Measurements from ENCODE around the gene CREBBP.

Gene CREBBP

DNA sequence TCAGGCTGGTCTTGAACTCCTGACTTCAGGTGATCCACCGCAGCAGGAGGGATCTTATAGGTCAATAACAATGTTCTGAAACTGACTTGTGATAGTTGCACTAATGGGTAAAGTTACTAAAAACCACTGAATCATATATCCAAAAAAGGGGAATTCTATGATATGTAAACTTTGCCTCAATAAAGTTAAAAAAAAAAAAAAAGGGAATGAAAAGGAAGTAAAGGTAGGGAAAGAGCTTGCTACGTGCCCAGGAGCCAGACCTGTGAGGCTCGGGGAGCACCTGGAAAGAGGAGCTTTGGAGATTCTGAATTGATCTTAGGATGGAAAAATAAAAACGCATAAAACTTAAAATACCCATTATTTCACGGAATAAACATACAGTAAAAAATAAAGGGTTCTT, 142.4 kb downstream of the CREBBP start:
- no peak overlapping the region for H3K4me3 ChIP-seq (ENCODE audit: low read depth, low read length)

DNA sequence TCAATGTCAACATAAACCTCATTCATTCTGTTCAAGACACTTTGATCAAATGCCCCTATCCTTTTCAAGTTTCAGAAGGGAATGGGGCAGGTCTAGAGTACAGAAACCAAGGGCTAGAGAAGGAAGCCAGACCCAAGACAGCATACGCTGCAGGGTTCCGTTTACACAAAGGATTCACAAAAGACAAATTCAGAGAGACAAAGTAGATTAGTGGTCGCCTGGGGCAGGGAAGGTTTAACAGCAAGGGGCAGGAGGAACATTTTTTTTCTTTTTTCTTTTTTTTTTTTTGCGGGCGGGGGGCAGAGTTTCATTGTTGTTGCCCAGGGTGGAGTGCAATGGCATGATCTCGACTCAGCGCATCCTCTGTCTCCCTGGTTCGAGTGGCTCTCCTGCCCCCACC, 143.3 kb downstream of the CREBBP start:
- H3K4me3 ChIP-seq (ENCODE audit: low read depth, low read length): no peak overlapping the region

DNA sequence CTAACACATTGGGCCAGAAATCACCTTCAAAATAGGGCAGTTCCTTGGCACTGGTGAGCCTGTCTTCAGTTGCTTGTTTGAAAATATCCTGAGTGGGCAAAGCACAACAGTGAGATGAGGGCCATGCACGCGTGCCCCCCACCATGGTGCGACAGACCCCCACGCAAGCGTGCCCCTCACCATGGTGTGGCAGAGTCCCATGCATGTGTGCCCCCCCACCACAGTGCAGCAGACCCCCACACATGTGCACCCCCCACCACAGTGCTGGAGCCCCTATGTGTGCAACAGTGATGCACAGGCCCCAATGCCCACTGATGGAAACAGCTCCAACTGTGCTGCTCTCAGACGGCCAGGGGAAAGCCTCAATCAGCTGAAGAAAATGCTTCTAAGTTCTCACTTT, 144.4 kb downstream of the CREBBP start:
- H3K4me3 ChIP-seq (ENCODE audit: low read depth, low read length): no peak overlapping the region

DNA sequence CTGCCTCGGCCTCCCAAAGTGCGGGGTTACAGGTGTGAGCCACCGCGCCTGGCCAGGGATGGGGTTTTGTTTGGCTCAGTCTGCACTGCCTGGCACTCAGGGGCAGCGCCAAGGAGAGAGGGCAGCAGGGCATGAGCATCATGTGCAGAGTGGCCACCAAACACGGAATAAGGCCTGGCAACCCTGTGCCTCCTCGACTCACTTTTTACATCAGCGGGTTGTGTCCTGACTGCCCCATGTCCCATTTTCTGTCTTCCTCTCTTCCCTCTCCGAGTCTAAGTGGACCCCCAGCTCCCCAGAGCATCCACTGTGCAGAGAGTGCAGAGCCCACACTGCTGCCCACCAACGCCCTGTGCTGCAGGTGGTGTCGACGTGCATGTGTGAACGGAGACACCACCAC, 145.0 kb downstream of the CREBBP start:
- H3K4me3 ChIP-seq (ENCODE audit: low read depth, low read length): no peak overlapping the region

DNA sequence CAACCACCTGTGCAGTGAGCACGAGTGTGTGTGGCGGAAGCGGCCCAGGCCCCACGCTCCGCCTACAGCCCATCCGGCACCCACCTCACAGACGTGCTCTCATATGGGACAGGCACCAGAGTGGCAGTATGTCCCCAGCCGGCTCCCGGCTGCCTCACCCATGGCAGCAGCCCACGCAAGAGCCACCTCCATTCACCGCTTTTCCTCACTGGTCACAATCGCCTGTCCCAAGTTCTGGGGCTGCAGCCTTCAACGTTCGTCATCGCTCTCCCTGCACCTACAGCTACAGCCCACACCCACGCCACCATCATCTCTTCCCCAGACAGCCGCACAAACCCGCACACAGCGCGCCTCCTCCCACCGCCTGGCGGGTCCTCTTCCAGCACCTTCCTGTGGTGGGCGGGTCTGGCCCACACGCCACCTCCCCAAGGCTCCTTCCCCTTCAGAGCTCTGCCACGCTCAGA, 145.7 kb downstream of the CREBBP start:
- no peak overlapping the region for H3K4me3 ChIP-seq (ENCODE audit: low read depth, low read length)

DNA sequence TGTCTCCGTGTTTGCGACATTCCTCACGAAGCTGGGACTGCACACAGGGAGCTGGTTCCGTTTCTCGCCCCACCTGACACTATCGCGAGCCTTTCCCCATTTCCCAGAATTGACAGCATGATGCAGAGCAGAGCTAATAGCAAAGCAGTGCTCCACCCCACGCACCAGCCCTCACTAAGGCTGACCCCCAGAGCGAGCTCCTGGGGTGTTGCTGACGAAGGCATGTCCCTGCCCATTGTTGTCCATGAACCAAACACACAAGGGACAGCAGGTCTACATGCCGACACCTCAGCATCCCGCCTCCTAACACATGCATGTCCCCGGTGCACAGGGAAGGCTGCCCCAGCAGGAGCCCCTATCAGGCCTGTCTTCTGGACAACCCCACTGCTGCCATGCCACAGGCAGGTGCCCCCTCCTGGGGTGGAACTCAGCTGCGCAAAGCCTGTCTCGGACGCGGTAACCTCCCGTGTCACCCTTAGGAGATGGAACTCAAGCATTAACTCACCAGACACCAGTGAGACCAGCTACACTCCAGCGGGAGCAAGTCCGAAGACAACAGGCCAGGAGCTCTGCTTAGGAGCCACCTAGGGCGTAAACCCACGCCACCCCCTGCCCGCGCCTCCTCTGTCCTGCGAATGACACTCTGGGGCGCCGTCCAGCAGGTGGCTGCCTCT, 146.3 kb downstream of the CREBBP start:
- no peak overlapping the region for H3K4me3 ChIP-seq (ENCODE audit: low read depth, low read length)

DNA sequence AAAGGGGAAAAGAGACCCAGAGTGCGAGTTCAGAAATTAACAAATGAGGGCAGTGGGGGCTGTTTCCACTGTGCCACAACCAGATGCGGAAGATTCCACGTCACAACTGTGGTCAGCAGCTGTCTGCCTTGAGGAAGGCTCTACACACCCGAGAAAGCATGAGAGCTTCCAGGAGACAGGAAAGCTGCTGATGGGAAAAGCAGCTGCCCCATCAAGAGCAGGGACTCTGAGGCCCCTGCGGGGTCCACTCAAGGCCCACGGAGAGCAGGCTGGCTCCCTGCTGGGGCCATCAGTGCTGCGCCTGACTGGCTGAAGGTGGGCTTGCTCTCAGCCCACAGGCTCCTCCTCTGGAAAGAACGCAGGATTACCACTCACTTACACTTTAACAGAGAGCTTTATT, 148.3 kb downstream of the CREBBP start:
- no peak overlapping the region for H3K4me3 ChIP-seq (ENCODE audit: low read depth, low read length)

DNA sequence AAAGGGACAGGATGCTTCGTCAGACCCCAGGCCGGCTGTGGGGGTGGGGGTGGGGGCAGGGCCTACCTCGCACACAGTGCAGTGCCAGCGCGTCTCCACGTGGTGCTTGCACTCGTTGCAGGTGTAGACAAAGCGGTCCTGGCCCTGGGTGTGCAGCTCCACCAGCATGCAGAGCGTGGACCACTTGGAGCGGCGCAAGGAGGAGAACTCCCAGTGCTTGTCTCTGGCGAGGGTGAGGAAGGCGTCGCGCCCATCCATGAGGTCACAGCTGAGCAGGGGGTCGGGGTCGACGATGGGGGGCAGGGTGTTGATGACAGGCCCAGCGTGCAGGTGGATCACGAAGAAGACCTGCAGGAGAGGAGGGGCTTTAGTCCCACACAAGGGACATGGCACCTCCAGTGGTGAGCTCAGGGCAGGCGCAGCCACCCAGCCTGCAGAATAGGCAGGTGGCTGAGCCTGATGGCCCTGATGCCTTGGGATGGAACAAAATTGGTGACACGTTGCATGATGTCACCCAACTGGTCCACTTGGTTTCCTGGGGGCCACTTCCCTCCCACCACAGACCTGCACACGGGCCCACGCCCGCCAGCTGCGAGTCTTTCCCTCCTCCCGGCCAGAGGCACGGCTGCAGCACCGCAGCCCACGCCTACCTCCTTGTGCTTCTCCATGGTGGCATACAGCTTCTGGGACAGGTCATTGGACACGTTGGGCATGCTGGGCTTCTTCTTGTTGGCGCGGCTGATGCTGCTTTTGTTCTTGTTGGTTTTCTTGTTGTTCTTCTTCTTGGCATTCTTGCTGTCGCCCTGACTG, 149.2 kb downstream of the CREBBP start:
- H3K4me3 ChIP-seq (ENCODE audit: low read depth, low read length): no peak overlapping the region

DNA sequence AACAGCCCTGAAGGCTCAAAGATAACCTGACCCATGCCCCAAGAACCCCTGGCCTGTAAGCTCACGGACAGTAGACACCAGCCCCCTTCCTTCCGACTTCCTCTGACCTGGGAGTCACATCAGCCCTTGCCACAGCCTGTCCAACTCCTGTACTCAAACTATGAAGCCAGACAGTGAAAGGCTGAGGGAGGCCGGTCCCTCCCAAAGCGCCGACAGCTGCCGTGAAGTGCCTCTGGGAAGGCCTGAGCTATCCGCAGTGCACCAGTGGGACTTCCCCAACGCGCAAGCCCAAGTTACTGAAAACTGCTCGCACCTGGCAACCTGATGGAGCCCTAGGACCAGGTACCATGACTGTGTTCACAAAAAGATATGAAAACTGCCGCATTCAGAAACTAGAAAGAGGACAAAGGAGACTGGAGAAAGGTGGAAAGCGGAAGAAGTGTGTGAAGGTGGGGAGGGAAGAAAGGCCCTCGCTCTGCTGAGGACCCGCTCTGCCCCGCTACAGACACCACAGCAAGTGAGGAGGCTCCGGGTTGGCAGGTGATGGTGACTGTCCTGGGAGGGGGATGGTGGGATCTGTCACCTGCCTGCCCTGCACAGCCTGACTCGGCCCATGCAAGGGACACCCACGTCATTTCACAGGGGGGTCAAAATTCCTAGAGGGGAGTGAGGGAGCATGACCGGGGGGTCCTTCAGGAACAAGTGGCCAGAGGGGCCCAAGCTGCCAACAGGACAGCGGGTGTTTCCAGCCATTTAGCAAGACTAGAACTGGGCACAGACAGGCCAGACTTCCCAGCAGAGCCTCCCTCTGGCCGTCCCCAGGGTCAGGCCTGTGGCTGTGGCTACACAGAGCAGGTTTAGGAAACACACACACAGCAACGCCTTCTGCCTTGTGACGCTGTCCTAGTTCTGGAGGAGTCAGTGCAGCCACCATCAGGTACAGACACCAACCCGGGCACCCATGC, 150.1 kb downstream of the CREBBP start:
- no peak overlapping the region for H3K4me3 ChIP-seq (ENCODE audit: low read depth, low read length)

DNA sequence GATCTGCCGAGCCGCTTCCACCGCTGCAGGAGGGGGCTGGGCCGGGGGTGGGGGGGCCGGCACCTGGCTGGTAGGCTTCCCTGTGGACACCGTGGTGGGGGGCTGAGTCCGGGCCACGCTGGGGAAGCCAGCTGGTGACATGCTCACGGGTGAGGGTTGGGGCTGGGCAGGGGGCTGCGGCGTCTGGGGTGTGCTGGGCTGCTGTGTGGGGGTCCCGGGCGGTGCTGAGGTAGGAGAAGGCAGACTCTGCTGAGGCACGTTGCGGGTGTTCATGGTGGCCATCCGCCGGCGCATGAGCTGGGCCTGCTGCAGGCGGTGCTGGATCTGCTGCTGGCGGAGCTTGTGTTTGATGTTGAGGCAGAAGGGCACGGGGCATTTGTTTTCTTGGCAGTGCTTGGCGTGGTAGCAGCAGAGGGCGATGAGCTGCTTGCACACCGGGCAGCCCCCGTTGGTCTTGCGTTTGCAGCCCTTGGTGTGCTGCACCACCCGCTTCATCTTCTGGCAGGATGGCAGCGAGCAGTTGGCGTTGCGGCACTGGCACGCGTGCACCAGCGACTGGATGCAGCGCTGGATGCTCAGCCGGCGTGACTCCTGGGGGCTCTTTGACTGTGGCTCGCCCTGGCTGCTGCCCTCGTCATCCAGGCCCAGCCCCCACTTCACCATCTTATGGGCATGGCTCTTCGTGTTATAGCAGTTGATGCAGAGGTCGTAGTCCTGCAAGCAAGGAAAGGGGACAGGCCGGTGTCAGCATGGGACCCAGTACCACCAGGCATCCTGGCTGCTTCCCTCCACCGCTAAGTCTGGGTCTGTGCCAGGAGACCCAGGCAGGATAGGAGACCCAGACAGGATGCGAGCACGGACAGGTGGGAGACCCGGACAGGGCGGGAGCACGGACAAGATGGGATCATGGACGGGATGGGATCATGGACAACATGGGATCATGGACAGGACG, 151.1 kb downstream of the CREBBP start:
- no peak overlapping the region for H3K4me3 ChIP-seq (ENCODE audit: low read depth, low read length)

DNA sequence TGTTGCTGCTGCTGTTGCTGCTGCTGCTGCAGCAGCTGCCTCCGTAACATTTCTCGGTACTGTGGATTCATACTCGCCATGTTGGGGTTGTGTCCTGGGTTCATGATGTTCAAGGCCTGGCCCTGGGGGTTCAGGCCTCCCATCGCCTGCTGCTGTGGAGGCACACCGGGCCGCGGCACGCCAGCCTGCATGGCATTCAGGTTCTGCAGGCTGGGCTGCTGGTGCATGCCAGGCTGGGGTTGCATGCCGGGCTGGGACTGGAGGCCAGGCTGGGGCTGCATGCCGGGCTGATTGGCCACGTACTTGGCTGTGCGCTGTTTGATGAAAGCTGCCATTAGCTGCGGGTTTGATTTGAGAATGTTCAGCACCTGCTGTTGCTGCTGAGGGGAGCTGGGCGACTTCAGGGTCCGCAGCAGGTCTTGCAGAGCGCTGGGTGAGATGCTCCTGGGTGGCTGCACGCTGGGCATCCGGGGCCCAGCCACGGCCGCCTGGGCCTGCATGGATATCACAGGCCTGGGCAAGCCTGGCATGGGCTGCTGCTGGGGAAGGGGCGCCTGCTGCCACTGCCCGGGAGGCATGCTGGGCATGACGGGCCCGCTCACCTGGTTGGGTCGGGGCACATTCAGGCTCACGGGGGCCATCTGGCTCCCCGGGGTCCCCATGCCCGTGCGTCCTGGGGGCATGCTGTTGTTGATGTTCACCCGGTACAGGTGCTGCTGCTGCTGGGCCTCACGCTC, 151.9 kb downstream of the CREBBP start:
- H3K4me3 ChIP-seq (ENCODE audit: low read depth, low read length): no peak overlapping the region

DNA sequence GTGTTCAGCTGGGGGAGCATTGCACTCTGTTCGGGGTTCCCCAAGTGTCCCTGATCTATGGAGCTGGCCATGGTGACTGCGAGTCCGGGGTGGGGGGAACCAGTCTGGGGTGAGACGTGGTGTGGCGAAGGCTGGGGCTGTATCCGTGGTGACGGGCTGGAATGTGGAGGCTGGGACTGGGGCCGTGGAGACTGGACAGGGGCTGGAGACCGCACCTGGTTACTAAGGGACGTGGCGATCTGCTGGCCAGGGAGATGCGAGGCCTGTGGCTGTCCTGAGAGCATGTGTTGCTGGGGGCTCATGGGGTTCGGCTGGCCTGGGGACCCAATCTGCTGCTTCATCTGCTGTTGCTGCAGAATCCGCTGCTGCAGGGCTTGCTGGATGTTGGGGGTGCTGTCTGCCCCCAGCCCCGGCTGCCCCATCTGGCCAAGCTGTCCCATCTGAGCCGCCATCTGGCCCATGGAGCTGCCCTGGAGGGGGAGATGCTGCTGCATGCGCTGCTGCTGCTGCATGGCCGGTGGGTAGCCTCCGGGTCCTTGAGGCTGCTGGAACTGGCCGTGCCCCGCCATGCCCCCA, 152.6 kb downstream of the CREBBP start:
- no peak overlapping the region for H3K4me3 ChIP-seq (ENCODE audit: low read depth, low read length)

DNA sequence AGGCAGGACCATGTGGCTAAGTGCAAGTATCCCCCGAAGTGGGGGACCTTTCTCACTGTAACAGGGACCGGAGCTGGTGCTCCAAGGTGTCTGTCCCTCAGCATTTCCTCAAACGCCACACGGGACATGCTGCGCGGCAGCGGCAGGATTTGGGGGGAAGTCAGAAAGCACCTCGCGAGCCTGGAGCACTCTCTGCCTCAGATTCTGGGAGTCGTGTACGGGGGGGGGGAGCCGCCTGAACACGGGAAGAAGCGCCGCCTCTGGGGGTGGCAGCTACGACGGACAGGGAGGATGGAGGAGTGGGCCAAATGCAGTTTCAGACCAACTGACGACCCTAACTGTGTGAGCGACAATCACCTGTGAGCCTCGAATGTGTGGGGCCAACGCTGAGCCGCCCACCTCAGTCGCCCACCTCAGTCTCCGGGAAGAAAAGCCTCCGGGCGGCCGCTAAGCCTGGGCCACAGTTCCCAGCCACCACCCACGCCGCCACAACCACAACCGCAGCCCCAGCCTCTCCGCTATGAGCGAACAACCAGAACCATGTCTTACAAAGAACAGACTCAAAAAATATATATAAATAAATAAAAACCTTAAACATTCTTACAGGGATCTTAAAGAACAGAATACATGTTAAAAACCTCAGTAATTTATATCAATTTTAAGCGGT, 154.4 kb downstream of the CREBBP start:
- H3K4me3 ChIP-seq (ENCODE audit: low read depth, low read length): no peak overlapping the region

DNA sequence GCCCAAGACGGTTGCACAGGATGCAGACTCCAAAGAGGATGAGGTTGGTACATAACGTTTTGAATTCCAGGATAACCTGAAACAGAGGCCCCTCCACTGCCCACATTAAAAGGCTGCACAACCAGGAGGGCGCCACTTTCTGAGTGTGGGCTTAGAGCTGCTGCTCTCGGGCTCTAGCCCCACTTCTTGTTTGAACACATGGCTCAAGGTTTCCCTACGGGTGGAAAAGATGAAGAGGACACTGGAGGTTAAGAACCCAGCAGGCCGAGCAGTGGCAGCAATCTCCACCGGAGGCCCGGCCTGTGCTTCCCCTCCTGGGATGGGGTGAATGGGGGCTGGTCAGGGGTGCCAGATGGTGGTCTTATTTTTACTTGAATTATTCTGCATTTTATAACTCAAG, 155.2 kb downstream of the CREBBP start:
- no peak overlapping the region for H3K4me3 ChIP-seq (ENCODE audit: low read depth, low read length)

DNA sequence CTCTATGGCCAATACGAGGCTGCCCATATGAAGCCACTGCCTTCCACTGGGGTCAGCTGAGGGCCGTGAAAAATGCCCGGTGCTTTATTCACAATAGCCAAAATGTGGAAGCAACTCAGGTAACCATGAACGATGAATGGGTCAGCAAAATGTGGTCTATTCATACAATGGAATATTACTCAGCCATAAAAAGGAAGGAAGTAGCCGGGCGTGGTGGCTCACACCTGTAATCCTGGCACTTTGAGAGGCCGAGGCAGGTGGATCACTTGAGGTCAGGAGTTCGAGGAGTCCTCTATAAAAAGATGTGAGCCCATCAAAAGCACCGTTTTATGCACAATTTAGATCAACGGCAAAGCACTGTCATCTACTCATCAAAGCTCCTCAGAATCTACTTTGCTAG, 158.0 kb downstream of the CREBBP start:
- H3K4me3 ChIP-seq (ENCODE audit: low read depth, low read length): no peak overlapping the region

DNA sequence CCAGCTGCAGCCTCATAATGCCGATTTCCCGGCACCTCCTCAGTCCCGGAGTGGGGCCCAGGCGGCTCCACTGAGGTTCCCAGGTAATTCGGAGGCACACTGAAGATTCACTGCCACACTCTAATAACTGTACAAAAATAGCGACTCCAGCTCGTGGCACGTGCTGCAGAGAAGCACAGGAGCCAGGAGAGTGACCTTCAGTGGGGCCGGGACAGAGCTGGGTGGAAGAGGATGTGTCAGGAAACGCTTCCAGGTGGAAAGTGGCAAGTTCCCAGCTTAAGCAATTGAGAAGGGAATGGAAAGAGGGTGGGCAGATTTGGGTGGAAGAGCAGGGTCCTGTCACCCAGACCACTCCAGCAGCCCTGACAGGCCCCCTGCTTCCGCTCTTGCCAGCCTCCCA, 160.1 kb downstream of the CREBBP start:
- no peak overlapping the region for H3K4me3 ChIP-seq (ENCODE audit: low read depth, low read length)

DNA sequence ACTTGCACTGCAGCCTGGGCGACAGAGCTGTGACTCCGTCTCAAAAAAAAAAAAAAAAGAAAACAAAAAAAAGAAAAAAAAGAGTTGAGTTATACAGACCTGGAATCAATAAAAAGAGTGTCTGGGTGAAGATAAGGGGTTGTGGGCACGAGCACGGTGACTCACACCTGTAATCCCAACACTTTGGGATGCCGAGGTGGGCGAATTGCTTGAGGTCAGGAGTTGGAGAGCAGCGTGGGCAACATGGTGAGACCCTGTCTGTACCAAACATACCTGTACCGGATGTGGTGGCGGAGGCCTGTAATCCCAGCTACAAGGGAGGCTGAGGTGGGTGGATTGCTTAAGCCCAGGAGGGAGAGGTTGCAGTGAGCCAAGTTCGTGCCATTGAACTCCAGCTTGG, 161.9 kb downstream of the CREBBP start:
- no peak overlapping the region for H3K4me3 ChIP-seq (ENCODE audit: low read depth, low read length)

DNA sequence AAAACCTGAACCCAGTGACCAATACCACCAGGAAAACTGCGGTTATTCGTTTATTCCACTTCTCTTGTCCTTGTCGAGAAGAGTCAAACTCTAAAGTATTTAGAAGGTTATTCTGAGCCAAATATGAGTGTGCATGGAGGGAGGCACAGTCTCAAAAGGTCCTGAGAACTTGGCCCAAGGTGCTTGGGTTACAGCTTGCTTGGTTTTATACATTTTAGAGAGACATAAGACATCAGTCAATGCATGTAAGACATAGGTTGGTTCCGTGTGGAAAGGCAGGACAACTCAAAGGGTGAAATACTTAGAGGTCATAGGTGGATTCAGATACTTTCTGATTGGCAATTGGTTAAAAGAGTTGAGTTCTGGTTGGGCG, 162.5 kb downstream of the CREBBP start:
- H3K4me3 ChIP-seq (ENCODE audit: low read depth, low read length): peak overlapping the region; percentile 95

All from iPS-11a (cell line).